ENCODE measurements around the gene GPT2. TPM values are rescaled to one million over a fixed set of nuclear protein-coding genes. Genes with fewer than 3 reads are reported as not detected.
A peak's percentile ranks its signal among the peaks of the same experiment; 100 is the strongest.

The GPT2 gene
- polyA plus RNA-seq, 3 donors from 2014 or later = 0.48 to 0.62 TPM; not detected in 1

DNA sequence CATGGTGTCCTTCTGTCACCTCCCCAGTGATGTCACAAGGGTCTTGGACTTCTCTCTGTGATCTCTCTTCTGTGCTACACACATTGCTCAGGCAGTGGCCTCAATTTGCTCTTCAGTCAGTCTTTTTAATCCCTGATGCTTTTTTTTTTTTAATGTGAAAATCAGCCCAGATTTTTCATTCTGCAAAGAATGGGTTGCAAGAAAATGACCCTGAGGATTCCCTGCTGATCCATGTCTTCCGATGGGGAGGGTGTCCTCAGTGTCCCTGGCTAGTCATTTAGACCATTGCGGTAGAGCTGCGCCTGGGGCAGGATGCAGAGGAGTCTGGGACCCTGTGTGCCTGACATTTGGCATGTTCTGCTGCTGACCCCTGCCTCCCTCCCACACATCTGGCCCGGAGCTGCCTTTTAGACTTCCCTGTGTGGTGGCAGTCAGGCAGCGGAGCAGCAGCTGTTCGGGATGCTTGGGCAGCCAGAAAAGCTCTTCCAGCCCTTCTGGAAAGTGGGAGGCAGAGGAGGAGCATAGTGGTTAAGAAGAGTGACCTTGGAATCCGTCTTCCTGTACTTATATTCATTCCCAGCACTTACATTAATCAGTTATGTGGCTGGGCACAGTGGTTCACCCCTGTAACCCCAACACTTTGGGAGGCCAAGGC, 12.3 kb downstream of the GPT2 start:
- Mint-ChIP-seq H3K4me1 (peaks cover 6% of the 10 kb centered on the region in 2 donors), H3K27me3 (ENCODE audit: low read depth in 3 of 3) (no peaks in the 10 kb centered on the region), H3K9me3 (no peaks in the 10 kb centered on the region), H3K27ac (no peak overlapping the region), H3K36me3 (no peaks in the 10 kb centered on the region), H3K4me3 (no peak overlapping the region)
- DNase-seq = no peak

- no peak overlapping the region for H3K4me3 Mint-ChIP-seq
- H3K9me3 Mint-ChIP-seq = no peaks in the 10 kb centered on the region
- no peaks in the 10 kb centered on the region for H3K27me3 Mint-ChIP-seq (ENCODE audit: low read depth in 3 of 3)
- no peaks in the 10 kb centered on the region for H3K36me3 Mint-ChIP-seq
- DNase-seq = no peak
- H3K4me1 Mint-ChIP-seq = peaks cover 6% of the 10 kb centered on the region in 2 donors
- H3K27ac Mint-ChIP-seq = no peak overlapping the region
These were observed 13.3 kb downstream of the GPT2 start for GRCh38 chr16:46897471-46897870.

- Mint-ChIP-seq H3K27me3 (ENCODE audit: low read depth in 3 of 3) (no peaks in the 10 kb centered on the region), H3K4me3 (no peak overlapping the region), H3K4me1 (peaks cover 6% of the 10 kb centered on the region in 2 donors), H3K27ac (peak overlapping the region in 1 of 6 donors; percentile 64), H3K36me3 (no peaks in the 10 kb centered on the region), H3K9me3 (no peaks in the 10 kb centered on the region)
- no peak for DNase-seq
These were observed 13.8 kb downstream of the GPT2 start for GRCh38 chr16:46898006-46898405.

DNA sequence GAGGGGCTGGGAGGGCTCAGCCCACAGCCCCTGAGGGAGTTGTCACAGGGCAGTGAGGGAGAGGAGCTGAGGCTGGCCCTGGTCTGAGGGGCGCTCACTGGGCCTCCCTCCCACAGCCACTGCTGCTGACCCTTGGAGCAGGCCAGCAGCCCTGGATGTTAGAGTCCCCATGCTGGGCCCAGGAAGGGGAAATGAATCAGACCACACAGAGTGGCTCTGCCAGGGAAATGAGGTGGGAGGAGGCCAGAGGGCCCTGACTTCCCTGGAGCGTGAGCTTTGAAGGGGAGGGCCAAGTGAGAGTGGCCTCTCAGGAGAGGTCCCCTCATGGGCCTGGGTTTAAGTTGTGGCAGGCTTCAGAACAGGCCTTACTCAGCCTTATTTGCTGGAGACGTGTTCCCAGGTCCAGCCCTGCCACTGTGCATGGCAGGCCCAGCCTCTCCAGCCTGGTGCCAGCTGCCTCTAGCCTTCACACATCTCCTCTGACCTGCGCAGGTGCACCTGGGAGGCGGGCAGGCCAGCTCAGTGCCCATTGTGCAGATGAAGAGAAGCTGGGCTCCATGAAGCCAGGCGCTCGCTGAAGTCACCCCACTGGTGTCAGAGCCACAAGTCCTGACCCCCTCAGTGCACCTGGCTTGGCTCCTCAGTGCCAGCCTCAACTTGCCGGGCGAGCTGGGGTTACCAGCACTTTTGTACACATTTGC, 15.4 kb downstream of the GPT2 start:
- Mint-ChIP-seq H3K4me1 (peaks cover 6% of the 10 kb centered on the region in 2 donors), H3K4me3 (no peak overlapping the region), H3K9me3 (no peaks in the 10 kb centered on the region), H3K36me3 (no peaks in the 10 kb centered on the region), H3K27ac (no peak overlapping the region), H3K27me3 (ENCODE audit: low read depth in 3 of 3) (no peaks in the 10 kb centered on the region)
- DNase-seq = no peak

DNA sequence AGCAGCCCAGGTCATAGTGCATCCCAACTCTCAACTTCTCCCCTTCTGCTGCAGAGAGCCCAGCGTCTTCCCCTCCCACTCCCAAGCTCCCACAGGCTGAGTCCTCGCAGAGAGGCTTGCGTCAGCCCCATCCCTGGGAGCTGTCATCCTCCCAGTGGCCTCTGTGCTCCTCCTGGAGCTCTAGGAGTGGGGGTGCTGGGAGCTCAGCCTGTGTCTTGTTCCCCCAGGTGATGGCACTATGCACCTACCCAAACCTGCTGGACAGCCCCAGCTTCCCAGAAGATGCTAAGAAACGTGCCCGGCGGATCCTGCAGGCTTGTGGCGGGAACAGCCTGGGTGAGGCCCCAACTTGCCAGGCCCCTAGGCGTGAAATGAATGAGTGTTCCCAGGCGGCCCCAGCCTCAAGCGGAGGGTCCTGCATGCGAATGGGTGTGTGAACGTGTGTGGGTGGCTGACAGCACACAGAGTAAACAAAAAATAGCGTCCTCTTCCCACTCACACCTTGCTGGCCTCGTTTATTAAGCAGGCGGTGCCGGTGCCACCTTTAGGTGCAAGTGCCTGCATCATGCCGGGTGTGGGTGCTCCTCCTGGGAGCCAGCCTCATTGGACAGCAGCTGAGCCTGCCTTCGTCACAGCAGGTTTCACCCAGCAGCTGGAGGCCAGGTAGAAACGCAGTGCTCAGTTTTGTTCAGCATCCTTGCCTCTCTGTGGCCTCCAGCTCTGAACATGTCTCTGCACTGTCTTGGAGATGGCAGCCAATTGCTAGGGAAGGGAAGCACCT, 16.5 kb downstream of the GPT2 start:
- no peaks in the 10 kb centered on the region for H3K36me3 Mint-ChIP-seq

DNA sequence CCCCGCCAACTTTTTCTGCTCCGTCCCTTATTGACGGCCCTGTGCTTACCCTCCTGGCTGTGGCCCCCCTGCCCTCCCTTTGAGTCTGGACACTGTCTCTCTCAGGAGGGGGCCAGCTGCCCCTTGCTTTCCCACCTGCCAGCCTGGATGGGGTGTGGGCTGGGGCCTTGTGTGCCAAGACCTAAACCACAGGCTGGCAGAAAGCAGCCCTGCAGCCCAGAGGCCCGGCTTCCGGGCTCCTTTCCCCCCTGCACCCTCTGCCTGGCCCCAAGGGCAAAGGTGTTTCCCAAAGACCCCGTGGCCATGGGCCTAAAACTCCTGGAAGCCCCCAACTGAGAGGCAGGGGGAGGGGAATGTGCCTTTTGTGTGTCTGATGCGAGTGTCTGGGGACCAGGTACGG, 17.5 kb downstream of the GPT2 start:
- DNase-seq = no peak
- no peak overlapping the region for H3K27ac Mint-ChIP-seq
- no peaks in the 10 kb centered on the region for H3K36me3 Mint-ChIP-seq
- no peaks in the 10 kb centered on the region for H3K27me3 Mint-ChIP-seq (ENCODE audit: low read depth in 3 of 3)
- peaks cover 6% of the 10 kb centered on the region in 2 donors for H3K4me1 Mint-ChIP-seq
- no peak overlapping the region for H3K4me3 Mint-ChIP-seq
- H3K9me3 Mint-ChIP-seq = no peaks in the 10 kb centered on the region

More for the DNA sequence above, 16.5 kb downstream of the GPT2 start:
- Mint-ChIP-seq H3K4me3 (no peak overlapping the region), H3K4me1 (peaks cover 6% of the 10 kb centered on the region in 2 donors), H3K27me3 (ENCODE audit: low read depth in 3 of 3) (no peaks in the 10 kb centered on the region), H3K27ac (no peak overlapping the region), H3K9me3 (no peaks in the 10 kb centered on the region)
- no peak for DNase-seq

DNA sequence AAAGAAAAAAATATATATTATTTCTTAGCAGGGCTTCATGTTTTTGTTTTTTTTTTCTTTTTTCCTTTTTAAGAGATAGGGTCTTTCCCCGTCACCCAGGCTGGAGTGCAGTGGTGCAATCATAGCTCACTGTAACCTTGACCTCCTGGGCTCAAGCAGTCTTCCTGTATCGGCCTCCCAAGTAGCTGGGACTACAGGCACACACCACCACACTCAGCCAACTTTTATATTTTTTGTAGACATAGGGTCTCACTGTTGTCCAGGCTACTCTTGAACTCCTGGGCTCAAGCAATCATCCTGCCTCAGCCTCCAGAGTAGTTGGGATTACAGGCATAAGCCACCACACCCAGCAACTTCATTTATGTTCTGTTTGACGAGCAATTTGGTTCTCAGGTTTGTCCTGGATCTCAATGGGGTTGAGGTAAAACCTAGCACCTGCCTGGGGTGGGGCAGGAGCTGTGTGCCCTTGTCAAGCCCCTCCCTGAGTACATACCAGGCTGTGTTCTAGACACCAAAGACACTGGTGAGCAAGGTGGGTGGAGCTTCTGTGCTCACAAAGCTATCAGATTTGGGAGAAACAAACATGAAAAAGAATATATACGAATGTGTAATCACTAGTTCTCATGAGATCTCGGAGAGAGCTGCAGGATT, 19.2 kb downstream of the GPT2 start:
- no peaks in the 10 kb centered on the region for H3K4me1 Mint-ChIP-seq
- H3K9me3 Mint-ChIP-seq = no peaks in the 10 kb centered on the region
- DNase-seq = no peak
- no peaks in the 10 kb centered on the region for H3K36me3 Mint-ChIP-seq
- no peak overlapping the region for H3K4me3 Mint-ChIP-seq
- H3K27ac Mint-ChIP-seq = peak overlapping the region in 1 of 6 donors; percentile 49
- H3K27me3 Mint-ChIP-seq (ENCODE audit: low read depth in 3 of 3) = no peaks in the 10 kb centered on the region

GRCh38 chr16:46904471-46904870, 20.3 kb downstream of the GPT2 start:
- Mint-ChIP-seq H3K9me3 (no peaks in the 10 kb centered on the region), H3K4me3 (no peak overlapping the region), H3K4me1 (no peaks in the 10 kb centered on the region), H3K27ac (no peak overlapping the region), H3K27me3 (ENCODE audit: low read depth in 3 of 3) (peaks cover 0 to under 1% (median 0%) of the 10 kb centered on the region in 3 donors), H3K36me3 (no peaks in the 10 kb centered on the region)
- no peak for DNase-seq

GRCh38 chr16:46906360-46907060, 22.3 kb downstream of the GPT2 start:
- Mint-ChIP-seq H3K27ac (no peak overlapping the region), H3K4me1 (no peaks in the 10 kb centered on the region), H3K4me3 (no peak overlapping the region), H3K36me3 (no peaks in the 10 kb centered on the region), H3K27me3 (ENCODE audit: low read depth in 3 of 3) (peaks cover 0 to 2% (median 0%) of the 10 kb centered on the region in 3 donors), H3K9me3 (no peaks in the 10 kb centered on the region)
- no peak for DNase-seq

GRCh38 chr16:46907061-46907774, 23.1 kb downstream of the GPT2 start:
- no peak for DNase-seq
- H3K4me3 Mint-ChIP-seq = no peak overlapping the region
- no peaks in the 10 kb centered on the region for H3K9me3 Mint-ChIP-seq
- no peak overlapping the region for H3K27ac Mint-ChIP-seq
- H3K36me3 Mint-ChIP-seq = no peaks in the 10 kb centered on the region
- peaks cover 0 to 2% (median 0%) of the 10 kb centered on the region in 3 donors for H3K27me3 Mint-ChIP-seq (ENCODE audit: low read depth in 3 of 3)
- no peaks in the 10 kb centered on the region for H3K4me1 Mint-ChIP-seq

- no peak overlapping the region for H3K27ac Mint-ChIP-seq
These were observed 24.6 kb downstream of the GPT2 start for GRCh38 chr16:46908540-46909372.

GRCh38 chr16:46911038-46911437, 26.9 kb downstream of the GPT2 start:
- Mint-ChIP-seq H3K9me3 (no peaks in the 10 kb centered on the region), H3K27me3 (ENCODE audit: low read depth in 3 of 3) (peaks cover 0 to 2% (median 2%) of the 10 kb centered on the region in 3 donors), H3K36me3 (no peaks in the 10 kb centered on the region), H3K27ac (no peak overlapping the region), H3K4me1 (no peaks in the 10 kb centered on the region), H3K4me3 (no peak overlapping the region)
- no peak for DNase-seq

More at GRCh38 chr16:46908540-46909372, 24.6 kb downstream of the GPT2 start:
- H3K4me1 Mint-ChIP-seq = no peaks in the 10 kb centered on the region
- H3K4me3 Mint-ChIP-seq = no peak overlapping the region
- H3K9me3 Mint-ChIP-seq = no peaks in the 10 kb centered on the region
- peak; percentile 30 to 56 (median 45) for DNase-seq
- H3K27me3 Mint-ChIP-seq (ENCODE audit: low read depth in 3 of 3) = peaks cover 0 to 2% (median 0%) of the 10 kb centered on the region in 3 donors
- H3K36me3 Mint-ChIP-seq = no peaks in the 10 kb centered on the region

Data from immature natural killer cell (primary cell).